Lower leg skin (tissue), 4 donors: ENCODE data around the gene FOXP3. TPM values are rescaled to one million over a fixed set of nuclear protein-coding genes. Genes with fewer than 3 reads are reported as not detected.

ENCODE experiments used
- DNase-seq, 2 donors: peaks; one replicate each; pipeline ENCODE4 v3.0.0-alpha.2; 2019; ENCODE audit warnings: low spot score in 2 of 2
- H3K4me3 ChIP-seq: fragments of 200-600 bp; sonication (generic); 2 replicates; pipeline ENCODE4 v1.5.1; 2017; ENCODE audit warnings: mild to moderate bottlenecking, low read depth; ENCODE audit not compliant: poor library complexity, severe bottlenecking
- POLR2A ChIP-seq, 2 donors: fragments of 450-650 bp; IDR thresholded peaks; one replicate each; pipeline ENCODE4 v1.6.1; 2016 to 2017; ENCODE audit warnings: antibody characterized with exemption in 2 of 2, mild to moderate bottlenecking in 1 of 2, moderate library complexity in 1 of 2
- WGBS, 2 donors: methylation state at CpG; one replicate each; pipeline ENCODE4 v1.1.5; 2018; 5-methylcytosine and 5-hydroxymethylcytosine counted together
- intact Hi-C: fragments of 100-400 bp; cut with DNase I; formaldehyde crosslinking; loops from one replicate; pipeline ENCODE4 v1.15.0; 2023; ENCODE audit warnings: low total_unique reads
- total RNA-seq, 4 donors: library from RNA; depleted of rRNA; stranded (reverse); fragments of >200 nt; gene quantifications; one replicate each; pipeline ENCODE4 v1.1.0, GENCODE V29; 2016
- TF ChIP-seq, protein P1 (sequence below), 3 donors: fragments of 450-650 bp; IDR thresholded peaks; one replicate each; pipeline ENCODE4 v1.5.1; 2016; ENCODE audit warnings: antibody characterized with exemption in 3 of 3, mild to moderate bottlenecking in 3 of 3, moderate library complexity in 2 of 3

Gene FOXP3
- total RNA-seq, 4 donors from 2014 or later = 0.69 to 1.1 (median 0.92) TPM

- WGBS, 2 donors = 73 to 94% methylated on average over 3 to 12 of the region's 14 CpGs
- DNase-seq = no peak
- intact Hi-C loops = no loop called here
- TF ChIP-seq POLR2A (IDR thresholded peaks at IDR 0.05) = no peak
- TF ChIP-seq, protein P1, sequence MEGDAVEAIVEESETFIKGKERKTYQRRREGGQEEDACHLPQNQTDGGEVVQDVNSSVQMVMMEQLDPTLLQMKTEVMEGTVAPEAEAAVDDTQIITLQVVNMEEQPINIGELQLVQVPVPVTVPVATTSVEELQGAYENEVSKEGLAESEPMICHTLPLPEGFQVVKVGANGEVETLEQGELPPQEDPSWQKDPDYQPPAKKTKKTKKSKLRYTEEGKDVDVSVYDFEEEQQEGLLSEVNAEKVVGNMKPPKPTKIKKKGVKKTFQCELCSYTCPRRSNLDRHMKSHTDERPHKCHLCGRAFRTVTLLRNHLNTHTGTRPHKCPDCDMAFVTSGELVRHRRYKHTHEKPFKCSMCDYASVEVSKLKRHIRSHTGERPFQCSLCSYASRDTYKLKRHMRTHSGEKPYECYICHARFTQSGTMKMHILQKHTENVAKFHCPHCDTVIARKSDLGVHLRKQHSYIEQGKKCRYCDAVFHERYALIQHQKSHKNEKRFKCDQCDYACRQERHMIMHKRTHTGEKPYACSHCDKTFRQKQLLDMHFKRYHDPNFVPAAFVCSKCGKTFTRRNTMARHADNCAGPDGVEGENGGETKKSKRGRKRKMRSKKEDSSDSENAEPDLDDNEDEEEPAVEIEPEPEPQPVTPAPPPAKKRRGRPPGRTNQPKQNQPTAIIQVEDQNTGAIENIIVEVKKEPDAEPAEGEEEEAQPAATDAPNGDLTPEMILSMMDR (IDR thresholded peaks at IDR 0.05) = no peak
- H3K4me3 ChIP-seq = no peak overlapping the region
Observed at GRCh38 chrX:49257074-49257790, 7.3 kb downstream of the FOXP3 start.

DNA sequence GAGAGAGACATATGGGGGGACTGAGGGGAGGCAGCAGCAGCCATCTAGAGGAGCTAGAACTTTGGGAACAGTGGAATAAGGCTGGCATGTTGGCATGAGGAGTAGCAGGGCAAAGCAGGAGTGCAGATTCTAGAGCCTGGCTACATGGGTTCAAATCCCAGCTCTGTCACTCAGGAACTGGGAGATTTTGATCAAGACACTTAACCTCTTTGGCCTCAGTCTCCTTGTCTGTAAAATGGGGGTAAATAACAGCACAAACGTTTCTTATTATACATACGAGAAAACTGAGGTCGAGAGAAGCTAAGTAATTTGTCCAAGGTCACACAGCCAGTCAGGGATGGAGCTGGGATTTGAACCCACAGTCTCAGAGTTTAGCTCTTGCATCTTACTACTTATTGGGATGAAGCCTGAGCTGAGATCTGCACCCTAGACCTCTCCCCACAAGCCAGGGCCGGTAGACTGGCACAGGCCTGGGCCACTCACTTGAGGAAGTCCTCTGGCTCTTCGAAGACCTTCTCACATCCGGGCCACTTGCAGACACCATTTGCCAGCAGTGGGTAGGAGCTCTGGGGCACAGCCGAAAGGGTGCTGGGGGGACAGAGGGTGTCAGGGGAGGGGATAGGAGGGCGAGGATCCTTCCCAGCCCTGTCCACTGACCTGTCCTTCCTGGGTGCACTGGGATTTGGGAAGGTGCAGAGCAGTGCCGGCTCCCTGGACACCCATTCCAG is 8.1 kb downstream of the FOXP3 start:
- intact Hi-C loops = no loop called here
- no peak overlapping the region for H3K4me3 ChIP-seq
- WGBS, 2 donors = 82 to 89% methylated on average over 7 to 9 of the region's 9 CpGs

GRCh38 chrX:49254639-49255038 is 9.9 kb downstream of the FOXP3 start:
- DNase-seq = no peak
- intact Hi-C loops = no loop called here
- no peak for TF ChIP-seq POLR2A (IDR thresholded peaks at IDR 0.05)
- TF ChIP-seq, protein P1 (IDR thresholded peaks at IDR 0.05) = no peak
- no peak overlapping the region for H3K4me3 ChIP-seq
- 83 to 93% methylated on average over 6 to 7 of the region's 7 CpGs for WGBS, 2 donors

More for the DNA sequence above, 8.1 kb downstream of the FOXP3 start:
- no peak for DNase-seq
- TF ChIP-seq, protein P1 (IDR thresholded peaks at IDR 0.05) = no peak
- no peak for TF ChIP-seq POLR2A (IDR thresholded peaks at IDR 0.05)

GRCh38 chrX:49251325-49251724 is 13.2 kb downstream of the FOXP3 start:
- intact Hi-C loops = no loop called here
- TF ChIP-seq POLR2A (IDR thresholded peaks at IDR 0.05) = no peak
- TF ChIP-seq, protein P1 (IDR thresholded peaks at IDR 0.05) = no peak
- H3K4me3 ChIP-seq = no peak overlapping the region
- no peak for DNase-seq
- 90 to 92% methylated on average over 9 to 13 of the region's 13 CpGs for whole genome bisulfite sequencing, 2 donors

DNA sequence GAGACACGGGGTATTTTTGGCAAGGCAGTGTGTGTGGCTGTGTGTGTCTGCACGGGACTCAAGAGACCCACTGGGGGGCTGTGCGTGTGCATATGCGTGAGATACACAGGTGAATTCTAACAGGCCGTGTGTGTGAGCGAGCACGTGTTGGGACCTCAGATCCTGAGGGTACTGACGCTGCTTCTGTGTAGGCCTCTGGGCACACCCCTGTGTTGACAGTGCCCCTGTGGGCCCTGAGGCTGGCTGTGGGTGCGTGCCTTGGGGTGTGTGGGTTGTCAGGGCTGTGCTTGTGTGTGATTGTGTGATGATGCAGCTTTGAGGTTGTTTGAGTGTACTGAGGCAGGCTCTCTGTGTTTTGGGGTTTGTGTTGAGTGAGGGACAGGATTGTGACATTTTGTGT is 13.9 kb downstream of the FOXP3 start:
- WGBS, 2 donors = 82 to 89% methylated on average over 7 to 9 of the region's 9 CpGs
- no peak for DNase-seq
- intact Hi-C loops = no loop called here
- no peak overlapping the region for H3K4me3 ChIP-seq
- TF ChIP-seq, protein P1 (IDR thresholded peaks at IDR 0.05) = no peak
- TF ChIP-seq POLR2A (IDR thresholded peaks at IDR 0.05) = no peak
